Left lobe of liver (tissue), 2 donors: Measurements from ENCODE around the gene RCBTB2. TPM values are rescaled to one million over a fixed set of nuclear protein-coding genes. Genes with fewer than 3 reads are reported as not detected.

Experiments
- ATAC-seq: fragments of 200-7000 bp; cut with Tn5 transposase; one replicate; pipeline ENCODE4 v1.9.1; 2020; ENCODE audit warnings: mild to moderate bottlenecking, moderate library complexity
- DNase-seq: peaks from one replicate; pipeline ENCODE4 v3.0.0-alpha.2; 2020; ENCODE audit warnings: low spot score
- total RNA-seq: library from RNA; stranded (reverse); gene quantifications from one replicate; pipeline ENCODE4 v1.2.1, GENCODE V29; 2021
- donor health status: DM: no; HTN: no; CAD: no; lungs with moderate emphysema.
- donor health status: DM: no; HTN: yes; CAD: no.

The RCBTB2 gene
- total RNA-seq, 1 donor from 2014 or later, result 3.5 TPM

DNA sequence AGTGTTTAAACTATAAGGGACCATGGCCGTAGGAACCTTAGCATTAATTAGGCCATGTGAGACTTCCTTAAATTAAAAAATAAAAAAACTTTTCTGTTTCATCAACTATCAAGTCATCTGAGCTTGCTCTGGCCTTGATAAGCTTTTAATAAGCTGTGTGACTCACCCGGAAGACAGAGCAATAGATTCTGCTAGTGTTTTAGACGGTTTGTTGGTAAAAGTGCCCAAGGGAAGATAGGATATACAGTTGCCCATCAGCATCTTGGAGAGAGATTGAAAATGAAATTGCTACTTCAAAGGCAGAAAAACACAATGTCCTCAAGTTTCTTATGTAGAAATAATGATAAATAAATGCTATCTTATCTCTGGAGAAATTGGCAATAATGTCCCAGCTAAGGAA, 31.2 kb upstream of the RCBTB2 start:
- ATAC-seq (no peak), DNase-seq (no peak)

DNA sequence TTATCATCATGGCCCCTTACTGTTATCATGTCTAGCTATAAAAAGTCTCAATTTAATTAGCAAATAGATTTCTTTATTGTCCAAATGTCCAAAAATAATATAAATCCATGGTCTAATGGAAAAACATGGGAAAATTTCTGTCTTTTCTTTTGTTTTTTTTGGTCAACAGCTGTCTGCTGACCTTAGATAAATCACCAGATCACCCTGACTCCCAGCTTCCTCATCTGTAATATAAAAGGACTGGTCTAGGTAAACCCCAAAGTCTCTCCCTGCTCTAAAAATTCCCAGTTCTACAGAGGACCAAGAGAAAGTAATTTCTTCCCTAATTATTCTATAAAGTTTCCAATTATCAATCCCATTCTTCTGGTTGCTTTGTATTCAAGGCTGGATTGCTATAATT, 30.7 kb upstream of the RCBTB2 start:
- ATAC-seq (no peak), DNase-seq (no peak)

DNA sequence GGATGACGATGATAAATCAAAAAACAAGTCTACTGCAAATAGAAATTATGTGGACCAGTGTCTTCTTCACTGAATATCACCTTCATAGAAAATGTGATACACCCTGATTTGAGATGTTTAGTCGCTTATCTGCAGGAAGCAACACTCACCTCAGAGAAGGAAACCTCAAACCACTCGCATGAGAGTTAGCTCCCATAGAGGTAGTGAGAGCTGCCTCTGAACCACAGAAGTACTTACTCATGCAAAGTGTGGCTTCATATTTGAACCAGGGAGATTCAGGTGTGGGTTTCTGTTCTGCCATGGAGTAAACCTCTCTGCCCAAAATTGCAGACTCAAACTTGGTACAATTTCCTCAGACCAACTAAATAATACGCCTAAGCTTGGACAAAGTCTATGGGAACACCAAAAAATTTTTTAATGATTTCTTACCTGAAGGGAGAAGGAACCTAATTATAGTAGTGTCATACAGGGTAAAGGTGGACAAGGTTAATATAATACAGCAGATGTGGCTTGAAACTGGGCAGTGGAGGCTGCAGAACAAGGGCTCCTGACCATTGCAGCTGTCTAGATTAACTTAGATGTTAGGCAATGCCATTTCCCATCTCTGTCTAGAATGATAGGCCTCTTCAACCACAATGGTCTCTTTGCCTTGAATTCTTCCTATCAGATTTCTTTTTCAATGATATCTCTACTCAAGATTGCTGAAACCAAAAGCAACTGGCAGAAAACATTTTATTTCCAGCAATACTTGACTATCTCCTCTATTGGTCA, 29.6 kb upstream of the RCBTB2 start:
- ATAC-seq, result peak; percentile 13
- no peak for DNase-seq

DNA sequence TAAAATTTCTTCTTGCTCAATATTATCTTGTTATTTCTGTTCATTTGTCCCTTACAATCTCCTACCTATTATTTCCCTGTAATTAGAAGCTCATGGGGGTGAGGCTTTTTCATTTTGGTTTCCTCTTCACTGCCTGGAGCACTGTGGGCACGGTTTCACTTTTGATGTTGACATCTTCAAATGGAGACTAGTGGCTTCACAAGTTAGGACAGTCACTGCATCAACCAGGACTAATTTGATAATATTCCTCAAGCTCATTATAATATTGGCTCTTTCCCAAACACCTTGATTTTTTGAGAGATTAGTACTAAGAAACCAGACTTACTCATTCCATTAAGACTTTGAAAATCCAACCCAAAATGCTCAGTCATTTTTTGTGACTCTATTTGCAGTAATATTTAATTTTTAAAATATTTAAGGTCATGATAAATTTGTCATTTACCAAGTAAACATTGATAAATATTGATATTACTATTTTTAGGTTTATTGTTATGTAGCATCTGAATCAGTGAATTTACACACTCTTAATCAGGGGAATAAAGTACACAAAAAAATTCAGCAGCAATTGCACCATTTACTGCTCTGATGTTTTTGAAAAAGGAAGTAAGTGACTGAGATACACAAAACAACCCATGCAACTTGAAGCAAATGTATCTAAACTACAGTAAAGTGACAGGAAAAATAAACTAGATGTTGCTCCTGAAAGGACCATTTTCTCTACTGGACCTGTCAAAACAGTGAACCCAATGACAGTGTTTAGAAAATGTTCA, 28.8 kb upstream of the RCBTB2 start:
- DNase-seq (no peak), ATAC-seq (no peak)

DNA sequence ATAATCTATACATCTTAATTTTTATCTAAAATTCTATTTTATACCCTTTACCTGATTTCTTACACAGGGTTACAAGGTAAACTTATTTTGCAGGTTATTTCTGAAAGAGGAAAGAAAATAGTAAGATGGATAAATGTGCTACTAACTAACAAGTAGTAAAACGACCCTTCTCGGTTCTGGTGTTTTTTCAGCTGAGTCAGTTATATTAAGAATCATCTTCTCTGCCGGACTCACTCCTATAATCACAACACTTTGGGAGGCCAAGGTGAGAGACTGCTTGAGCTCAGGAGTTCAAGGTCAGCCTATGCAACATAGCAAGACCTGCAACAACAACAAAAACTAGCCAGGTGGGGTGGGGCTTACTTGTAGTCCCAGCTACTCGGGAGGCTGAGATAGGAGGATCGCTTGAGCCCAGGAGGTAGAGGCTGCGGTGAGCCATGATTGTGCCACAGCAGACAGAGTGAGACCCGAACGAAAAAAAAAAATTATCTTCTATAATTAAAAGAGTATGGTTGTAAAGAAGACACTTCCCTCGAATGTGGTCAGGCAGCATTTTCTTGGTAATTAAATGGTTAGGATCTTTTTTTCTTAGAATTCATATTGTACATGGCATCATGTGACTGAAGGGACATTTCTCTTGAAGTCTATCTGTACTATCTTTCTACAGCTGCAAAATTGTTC, 27.9 kb upstream of the RCBTB2 start:
- no peak for DNase-seq
- no peak for ATAC-seq

DNA sequence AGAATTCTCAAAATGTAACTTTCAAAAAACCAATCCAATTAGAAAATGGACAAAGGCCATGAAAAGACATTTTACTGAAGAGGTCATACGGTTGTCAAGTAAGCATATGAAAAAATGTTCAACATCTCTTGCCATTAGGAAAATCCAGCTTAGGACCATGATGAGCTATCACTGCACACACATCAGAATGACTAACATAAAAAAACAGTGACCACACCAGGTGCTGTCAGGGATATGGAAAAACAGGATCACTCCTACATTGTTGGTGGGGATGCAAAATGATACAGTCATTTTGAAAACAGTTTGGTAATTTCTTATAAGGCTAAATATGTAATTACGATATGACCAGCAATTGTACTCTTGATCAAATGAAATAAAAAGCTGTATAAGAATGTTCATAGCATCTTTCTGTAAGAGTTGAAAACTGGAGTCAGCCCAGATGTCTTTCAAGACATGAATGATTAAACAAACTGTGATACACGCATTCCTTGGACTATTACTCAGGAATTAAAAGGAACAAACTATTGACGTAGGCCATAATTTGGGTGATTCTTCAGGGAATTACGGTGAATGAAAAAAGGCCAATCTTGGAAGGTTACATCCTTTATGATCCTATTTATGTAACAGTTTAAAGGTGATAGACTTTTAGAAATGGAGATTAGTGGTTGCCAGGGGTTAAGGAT, 26.9 kb upstream of the RCBTB2 start:
- no peak for ATAC-seq
- no peak for DNase-seq

DNA sequence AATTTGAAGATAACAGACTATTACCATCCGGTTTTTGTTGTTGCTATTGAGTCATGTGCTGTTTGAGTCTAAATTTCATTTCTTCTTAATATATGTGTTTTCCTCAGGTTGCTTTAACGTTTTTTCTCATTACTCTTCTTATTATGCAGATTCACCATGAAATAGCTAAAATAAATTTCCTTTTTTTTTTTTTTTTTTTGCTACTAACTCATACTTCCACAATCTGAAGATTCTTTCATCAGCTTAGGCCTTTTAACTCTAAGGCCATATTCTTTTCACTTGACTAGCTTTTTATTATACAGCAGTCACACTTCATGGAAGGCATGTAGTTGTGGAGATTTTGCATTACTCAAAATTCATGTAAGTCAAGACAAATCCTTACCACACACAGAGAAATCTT, 23.9 kb upstream of the RCBTB2 start:
- ATAC-seq, result no peak
- DNase-seq, result no peak

DNA sequence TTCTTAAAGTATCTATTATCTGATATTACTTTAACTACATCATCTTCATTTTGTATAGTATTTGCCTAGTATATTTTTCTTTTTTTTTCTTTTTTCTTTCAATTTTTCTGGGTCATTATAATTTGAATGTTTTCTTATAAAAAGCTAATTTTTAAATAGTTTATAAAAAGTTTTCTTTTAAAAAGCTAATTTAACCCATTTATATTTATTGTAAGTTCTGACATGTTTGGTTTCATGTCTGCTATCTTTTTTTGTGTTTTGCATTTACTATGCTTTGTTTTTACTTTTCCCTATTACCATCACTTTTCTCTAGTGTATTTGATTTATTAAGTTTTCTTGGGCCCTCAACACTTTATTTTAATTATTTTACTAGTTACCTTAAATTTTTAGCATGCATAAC, 22.6 kb upstream of the RCBTB2 start:
- no peak for DNase-seq
- ATAC-seq, result no peak

DNA sequence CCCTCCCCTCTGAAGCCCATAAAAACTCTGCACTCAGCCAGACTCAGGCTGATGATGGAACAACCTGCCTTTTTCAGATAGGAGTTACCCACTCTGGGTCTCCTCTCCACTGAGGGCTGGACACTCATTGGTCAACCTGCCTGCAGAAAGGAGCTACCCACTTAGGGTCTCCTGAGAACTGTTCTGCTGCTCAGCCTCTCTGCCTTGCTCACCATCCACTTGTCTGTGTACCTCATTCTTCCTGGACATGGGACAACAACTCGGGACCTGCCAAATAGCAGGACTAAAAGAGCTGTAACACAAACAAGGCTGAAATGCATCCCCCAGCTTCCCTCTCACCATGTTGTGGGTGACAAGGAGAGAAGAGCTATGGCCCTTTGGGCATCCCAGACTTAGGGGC, 18.4 kb upstream of the RCBTB2 start:
- ATAC-seq (no peak), DNase-seq (no peak)

DNA sequence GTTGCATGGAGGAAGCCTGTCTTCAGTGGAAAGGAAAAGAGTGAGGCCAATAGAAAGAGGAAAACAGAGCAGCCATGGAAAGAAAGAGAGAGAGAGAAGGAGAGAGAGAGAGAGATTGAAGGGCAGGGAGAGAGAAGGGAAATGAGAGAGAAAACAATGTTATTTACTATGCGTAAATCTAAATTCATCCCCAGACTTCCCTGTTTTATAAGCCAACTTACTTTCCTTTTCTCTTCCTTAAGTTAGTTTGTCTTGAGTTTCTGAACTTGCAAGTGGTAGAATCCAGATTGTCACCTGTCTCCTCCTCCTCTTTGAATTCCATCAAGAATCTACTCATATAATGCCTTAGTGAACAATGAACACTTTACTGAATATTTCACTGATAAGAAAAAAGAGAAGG, 16.8 kb upstream of the RCBTB2 start:
- no peak for DNase-seq
- no peak for ATAC-seq

DNA sequence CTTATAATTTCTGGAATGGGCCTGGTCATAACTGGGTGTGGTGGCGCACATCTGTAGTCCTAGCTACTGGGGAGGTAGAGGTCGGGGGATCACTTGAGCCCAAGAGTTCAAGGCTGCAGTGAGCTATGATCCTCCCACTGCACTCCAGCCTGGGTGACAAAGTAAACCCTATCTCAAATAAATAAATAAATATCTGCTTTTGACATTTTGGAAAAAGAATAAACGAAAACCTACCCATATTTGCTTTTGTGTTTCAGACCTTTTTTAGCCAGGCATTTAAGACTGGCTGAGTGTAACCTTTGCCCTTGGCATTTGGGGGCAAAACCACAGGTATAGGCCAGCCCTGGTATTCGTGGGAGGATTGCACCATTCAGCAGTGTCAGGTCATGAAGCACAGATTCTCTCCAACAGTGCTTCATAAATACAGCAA, 14.8 kb upstream of the RCBTB2 start:
- DNase-seq, result peak; percentile 75
- peak; percentile 90 for ATAC-seq

DNA sequence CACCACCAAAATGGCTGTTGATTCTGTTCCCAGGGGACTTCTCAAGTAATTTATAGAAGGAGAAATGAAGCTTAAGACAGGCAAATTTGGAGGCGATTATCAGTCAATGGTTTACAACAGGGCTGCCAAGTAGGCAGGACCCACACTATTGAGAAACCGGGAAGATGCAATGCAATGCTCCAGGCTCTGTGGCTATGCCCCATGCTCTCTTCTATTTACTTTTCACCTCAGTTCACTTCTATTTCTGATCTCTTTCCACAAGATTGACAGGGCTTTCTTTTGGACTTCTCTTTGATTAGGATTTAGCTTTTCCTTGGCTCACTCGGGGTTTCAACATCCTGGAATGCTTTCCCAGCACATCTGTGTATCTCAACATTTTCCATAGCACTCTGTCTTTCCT, 12.7 kb upstream of the RCBTB2 start:
- DNase-seq, result no peak

DNA sequence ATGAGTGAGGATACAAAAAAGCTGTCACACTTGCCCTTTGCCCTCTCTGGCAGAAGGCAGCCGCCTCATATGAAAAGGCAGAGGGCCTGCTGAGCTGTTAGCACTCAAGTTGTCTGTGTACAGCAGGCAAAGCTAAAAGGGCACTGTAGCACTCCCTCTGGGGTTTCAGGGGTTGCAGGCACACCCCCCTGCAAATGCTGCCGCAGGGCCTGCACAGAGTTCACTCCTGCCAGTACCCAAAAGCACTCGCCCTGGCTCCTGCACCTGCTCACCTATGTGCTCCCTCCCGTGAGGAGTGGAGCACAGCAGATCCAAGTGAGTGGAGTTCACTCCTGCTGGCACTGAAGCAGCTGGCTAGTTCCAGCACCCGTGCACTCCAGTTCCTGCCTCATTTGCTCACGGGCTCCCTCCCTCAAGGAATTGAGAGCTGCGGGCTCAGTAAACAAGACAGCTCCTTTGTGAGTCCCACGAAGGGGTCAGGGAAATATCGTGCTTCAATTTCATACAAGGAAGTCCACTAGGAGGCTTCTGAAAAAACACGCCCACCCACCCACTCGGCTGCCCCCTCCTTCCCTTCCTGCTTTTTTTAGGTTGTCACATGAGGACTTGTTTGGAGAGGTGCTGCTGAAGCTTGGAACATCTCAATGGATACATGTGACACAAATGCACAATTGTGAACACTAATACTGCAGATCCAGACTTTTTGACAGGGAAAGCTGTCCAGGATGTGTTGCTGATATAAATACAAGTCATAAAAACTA, 9.9 kb upstream of the RCBTB2 start:
- ATAC-seq (peak; percentile 92), DNase-seq (peak; percentile 68)

More for the DNA sequence above, 12.7 kb upstream of the RCBTB2 start:
- peak; percentile 49 for ATAC-seq

DNA sequence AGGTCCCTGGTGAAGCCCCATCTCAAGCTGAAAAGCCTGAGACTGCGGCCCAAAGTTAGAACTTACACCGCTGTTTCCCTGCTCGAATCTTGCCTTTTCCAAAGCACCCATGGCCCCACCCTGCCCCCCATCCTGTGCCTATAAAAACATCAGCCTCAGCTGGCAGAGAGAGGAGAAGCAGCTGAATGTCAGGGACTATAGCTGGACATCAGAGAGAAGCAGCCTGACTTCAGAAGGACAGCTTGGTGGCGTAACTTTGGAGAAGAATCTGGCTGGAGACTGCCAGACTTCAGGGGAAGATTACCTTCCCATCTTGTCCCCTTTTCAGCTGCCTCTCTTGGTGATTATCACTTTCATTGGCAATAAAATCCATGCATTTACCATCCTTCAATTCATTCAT, 9.3 kb upstream of the RCBTB2 start:
- DNase-seq (no peak), ATAC-seq (no peak)

DNA sequence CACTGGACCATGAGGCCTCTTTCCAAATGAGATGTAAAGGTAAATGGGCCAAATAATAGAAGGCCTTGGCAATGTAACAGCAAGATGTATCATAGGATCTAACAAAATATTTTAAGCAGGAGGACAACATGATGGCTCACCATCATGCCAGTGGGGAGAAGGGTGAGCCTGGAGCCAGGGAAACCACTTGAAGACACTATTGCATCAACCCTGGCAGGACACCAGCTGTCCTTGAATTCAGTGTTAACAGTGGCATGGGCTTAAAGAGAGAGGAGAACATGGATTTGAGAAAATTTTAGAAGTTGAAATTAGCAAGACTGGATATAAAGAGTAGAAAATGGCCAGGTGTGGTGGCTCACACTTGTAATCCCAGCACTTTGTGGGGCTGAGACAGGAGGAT, 6.7 kb upstream of the RCBTB2 start:
- ATAC-seq, result no peak
- DNase-seq, result no peak

DNA sequence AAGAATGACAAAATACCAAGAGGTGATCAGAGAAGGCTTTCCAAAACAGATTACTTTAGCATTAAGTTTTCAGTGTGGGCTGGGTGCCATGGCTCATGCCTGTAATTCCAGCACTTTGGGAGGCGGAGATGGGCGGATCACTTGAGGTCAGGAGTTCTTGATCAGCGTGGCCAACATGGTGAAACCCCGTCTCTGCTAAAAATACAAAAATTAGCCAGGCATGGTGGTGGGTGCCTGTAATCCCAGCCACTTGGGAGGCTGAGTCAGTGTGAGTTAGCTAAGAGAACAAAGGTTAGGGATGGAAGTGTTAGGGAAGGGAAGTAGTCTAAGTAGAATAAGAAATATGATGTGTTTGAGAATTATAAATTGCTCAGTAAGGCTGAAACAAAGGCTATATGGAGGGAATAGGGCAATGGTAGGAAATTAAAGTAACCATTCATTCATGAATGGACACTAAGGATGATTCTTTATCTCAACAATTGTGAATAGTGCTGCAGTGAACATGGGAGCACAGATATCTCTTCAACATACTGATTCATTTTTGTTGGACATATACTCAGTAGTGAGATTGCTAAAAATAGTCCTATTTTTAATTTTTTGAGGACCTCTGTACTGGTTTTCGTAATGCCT, 3.9 kb upstream of the RCBTB2 start:
- no peak for ATAC-seq

DNA sequence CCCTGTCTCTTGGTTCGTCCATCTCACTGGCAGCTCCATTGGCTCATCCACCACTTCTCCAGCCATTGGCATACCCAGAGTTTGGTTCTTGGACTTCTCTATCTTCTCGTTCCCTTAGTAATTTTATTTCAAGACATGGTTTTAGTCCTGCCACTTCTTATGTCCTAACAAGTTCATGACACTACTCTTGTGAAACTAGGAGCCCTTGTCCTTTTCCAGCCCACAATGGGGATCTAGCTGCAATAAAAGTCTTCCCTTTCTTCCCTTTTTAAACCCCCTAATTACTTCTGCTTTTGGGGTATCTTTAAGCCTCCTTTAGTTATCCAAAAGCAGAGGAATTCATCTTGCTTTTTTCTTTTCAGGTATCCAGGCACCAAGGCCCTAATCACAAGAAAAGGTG, 2.9 kb upstream of the RCBTB2 start:
- ATAC-seq (no peak), DNase-seq (no peak)

More for the DNA sequence above, 3.9 kb upstream of the RCBTB2 start:
- no peak for DNase-seq

DNA sequence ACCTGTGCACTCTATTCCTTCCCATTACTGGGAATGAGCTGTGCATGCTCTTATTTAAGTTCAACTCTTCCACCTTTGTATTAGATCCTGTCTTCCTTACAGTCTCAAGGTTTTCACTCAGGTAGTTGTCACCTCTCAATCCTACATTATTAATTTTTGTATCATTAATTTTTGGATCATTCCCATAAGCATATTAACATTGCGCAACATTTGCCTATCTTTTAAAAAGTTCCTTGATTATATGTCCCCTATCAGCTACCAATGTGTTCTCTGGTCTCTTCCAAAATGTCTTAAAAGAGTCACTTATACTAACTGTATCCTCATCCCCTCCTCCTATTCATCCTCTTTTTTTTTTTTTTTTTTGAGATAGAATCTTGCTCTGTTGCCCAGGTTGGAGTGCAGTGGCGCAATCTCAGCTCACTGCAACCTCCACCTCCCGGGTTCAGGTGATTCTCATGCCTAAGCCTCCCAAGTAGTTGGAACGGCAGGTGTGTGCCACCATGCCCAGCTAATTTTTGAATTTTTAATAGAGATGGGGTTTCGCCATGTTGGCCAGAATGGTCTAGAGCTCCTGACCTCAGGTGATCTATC, 2.1 kb upstream of the RCBTB2 start:
- ATAC-seq (no peak), DNase-seq (no peak)

DNA sequence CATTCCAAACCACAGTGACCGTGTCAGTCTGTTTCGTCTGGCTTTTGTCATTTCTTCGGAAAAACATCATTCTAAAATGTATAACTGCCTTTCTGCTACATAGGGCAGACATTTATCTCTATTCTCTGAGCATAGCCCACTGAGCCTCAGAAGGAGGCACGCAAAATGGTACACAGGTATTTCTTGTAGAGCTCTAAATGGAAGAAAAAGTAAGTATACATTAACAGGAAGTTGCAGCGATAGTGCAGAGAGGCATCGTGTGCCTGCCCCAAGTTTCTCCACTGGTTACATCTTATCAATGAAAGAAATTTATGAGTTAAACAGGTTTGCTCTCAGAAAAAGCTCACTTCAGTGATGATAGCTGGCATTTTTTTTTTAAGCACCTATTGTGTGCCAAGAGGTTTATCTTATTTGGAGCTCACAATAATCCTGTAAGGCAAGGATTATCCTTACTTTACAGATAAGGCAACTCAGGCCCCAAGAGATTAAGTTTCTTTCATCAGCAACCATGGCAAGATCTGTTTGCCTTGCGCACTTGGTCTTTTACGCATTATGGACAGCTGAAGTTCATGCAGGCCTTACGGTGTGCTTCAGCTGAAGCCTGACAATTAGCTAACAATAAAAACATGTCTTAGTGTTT, 1.2 kb upstream of the RCBTB2 start:
- DNase-seq (no peak), ATAC-seq (no peak)
